ENCODE measurements around the gene SYT7.
"Not testable (repeated sequence)": the region's sequence is repeated elsewhere in the genome, so short reads cannot be mapped to it uniquely, and the experiment has no call there.

The SYT7 gene

DNA sequence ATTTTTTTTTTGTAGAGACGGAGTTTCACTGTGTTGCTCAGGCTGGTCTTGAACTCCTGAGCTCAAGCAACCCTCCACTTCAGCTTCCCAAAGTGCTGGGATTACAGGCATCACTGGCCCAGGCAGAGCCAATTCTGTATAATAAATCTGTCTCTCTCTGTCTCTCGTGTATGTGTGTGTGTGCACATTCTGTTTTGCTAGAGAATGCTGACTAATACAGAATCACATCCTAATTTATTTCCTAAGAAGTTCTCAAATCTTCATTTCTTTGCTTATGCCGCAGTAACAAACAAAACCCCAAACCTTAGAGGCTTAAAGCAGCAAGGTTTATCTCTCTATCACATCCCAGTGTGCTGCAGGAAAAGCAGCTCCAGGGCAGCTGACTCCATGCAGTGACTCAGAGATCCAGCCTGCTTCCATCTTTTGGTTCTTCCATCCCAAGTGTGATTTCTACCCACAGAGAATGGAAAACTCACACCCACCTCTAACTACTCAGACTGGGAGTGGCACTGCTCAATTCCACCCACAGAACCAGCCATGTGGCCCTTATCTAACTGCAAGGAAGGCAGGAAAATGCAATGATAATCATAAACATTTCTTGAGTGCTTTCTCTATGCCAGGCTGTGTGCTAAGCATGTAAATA is 107.4 kb downstream of the SYT7 start:
- Histone ChIP-seq H3K9me3 (no peaks in the 10 kb centered on the region), H3K4me3 (no peak overlapping the region), H3K36me3 (replicated peaks) (0 out of 2 replicates have a peak, but pooled peaks cover 2% of the 10 kb centered on the region), H3K4me1 (no peaks in the 10 kb centered on the region), H3K27me3 (ENCODE audit: low read depth) (peaks cover 6% of the 10 kb centered on the region)
- in situ Hi-C loops (cut with MboI; ENCODE audit: low sequenced_read_pairs), result loop anchor here (10.0 kb wide), 1 partner anchor 161 kb away; no protein-coding TSS in a partner anchor
- no peak for DNase-seq (ENCODE audit: low spot score in 2 of 2)

DNA sequence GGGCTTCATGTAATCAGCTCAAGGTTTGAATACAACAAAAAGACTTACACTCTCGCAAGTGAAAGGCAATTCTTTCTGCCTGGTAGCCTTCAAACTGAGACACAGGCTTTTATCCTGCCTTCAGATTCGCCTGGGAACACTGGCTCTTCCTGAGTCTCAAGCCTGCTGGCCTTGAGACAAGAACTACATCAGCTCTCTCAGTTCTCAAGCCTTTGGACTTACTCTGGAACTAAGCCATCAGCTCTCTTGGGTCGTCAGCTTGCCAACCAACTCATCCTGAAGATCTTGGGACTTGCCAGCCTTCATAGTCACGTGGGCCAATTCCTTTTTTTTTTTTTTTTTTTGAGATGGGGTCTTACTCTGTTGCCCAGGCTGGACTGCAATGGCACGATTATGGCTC is 108.0 kb downstream of the SYT7 start:
- in situ Hi-C loops (cut with MboI; ENCODE audit: low sequenced_read_pairs), result loop anchor here (10.0 kb wide), 1 partner anchor 162 kb away; no protein-coding TSS in a partner anchor
- no peaks in the 10 kb centered on the region for H3K4me1 ChIP-seq
- peaks cover under 1% of the 10 kb centered on the region; the same call in 1 of the 2 replicates for H3K27me3 ChIP-seq (ENCODE audit: low read depth)
- H3K4me3 ChIP-seq, result no peak overlapping the region
- no peak for DNase-seq (ENCODE audit: low spot score in 2 of 2)
- no peaks in the 10 kb centered on the region for H3K9me3 ChIP-seq
- H3K36me3 ChIP-seq (replicated peaks), result 0 out of 2 replicates have a peak, but pooled peaks cover 2% of the 10 kb centered on the region

DNA sequence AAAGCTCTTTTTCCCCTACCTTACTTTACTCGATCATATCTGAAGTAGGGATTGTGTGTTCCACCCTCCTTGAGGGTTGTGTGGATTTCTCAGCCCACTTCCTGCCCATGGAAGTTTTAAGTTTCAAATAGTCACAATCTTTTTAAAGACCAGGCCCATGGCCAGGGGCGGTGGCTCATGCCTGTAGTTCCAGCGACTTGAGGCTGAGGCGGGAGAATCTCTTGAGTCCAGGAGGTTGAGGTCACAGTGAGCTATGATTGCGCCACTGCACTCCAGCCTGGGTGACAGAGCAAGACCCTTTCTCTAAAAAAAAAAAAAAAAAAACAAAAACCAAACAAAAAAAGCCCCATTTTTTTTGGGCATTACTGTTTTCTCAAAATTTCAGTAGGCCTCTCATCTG is 108.6 kb downstream of the SYT7 start:
- Histone ChIP-seq H3K36me3 (replicated peaks) (0 out of 2 replicates have a peak, but pooled peaks cover 2% of the 10 kb centered on the region), H3K9me3 (no peaks in the 10 kb centered on the region), H3K27me3 (ENCODE audit: low read depth) (no peaks in the 10 kb centered on the region), H3K4me3 (no peak overlapping the region), H3K4me1 (no peaks in the 10 kb centered on the region)
- in situ Hi-C loops (cut with MboI; ENCODE audit: low sequenced_read_pairs), result loop anchor here (10.0 kb wide), 1 partner anchor 163 kb away; no protein-coding TSS in a partner anchor
- DNase-seq (ENCODE audit: low spot score in 2 of 2), result no peak

DNA sequence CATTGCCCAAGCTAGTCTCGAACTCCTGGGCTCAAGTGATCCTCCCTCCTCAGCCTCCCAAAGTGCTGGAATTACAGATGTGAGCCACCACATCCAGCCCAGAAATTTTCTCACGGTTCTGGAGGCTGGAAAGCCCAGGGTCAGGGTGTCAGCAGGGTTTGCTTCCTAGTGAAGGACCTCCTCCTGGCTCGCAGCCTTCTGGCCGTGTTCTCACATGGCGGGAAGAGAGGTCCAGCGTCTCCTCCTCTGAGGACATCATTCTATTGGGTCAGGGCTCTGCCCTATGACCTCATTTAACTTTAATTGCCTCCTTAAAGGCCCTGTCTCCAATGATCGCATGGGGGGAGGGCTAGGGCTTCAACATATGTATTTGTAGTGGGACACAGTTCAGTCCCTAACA is 112.9 kb downstream of the SYT7 start:
- Histone ChIP-seq H3K4me1 (no peaks in the 10 kb centered on the region), H3K9me3 (no peaks in the 10 kb centered on the region), H3K27me3 (ENCODE audit: low read depth) (no peaks in the 10 kb centered on the region), H3K36me3 (replicated peaks) (no peaks in the 10 kb centered on the region), H3K4me3 (no peak overlapping the region)
- in situ Hi-C loops (cut with MboI; ENCODE audit: low sequenced_read_pairs), result no loop called here
- DNase-seq (ENCODE audit: low spot score in 2 of 2), result no peak

- in situ Hi-C loops (cut with MboI; ENCODE audit: low sequenced_read_pairs); H3K4me1 ChIP-seq; H3K9me3 ChIP-seq; H3K36me3 ChIP-seq (replicated peaks); DNase-seq (ENCODE audit: low spot score in 2 of 2); H3K4me3 ChIP-seq; H3K27me3 ChIP-seq (ENCODE audit: low read depth): not testable (repeated sequence)
These were observed 113.3 kb downstream of the SYT7 start for GRCh38 chr11:61467602-61468001.

All from HAP-1 (cell line).